PC-9 (cell line): Measurements from ENCODE around the gene LAPTM5.

Experiments
- EZH2 ChIP-seq: fragments of 200-600 bp; sonication (generic); IDR thresholded peaks from 2 replicates; pipeline ENCODE4 v1.8.0; 2017; ENCODE audit warnings: antibody characterized with exemption, low read depth
- TF ChIP-seq, protein P1 (sequence below): fragments of 200-600 bp; sonication (generic); conservative IDR thresholded peaks from 2 replicates; pipeline ENCODE4 v1.6.1; 2017; ENCODE audit warnings: mixed run types, antibody characterized with exemption, mild to moderate bottlenecking, moderate library complexity

DNA sequence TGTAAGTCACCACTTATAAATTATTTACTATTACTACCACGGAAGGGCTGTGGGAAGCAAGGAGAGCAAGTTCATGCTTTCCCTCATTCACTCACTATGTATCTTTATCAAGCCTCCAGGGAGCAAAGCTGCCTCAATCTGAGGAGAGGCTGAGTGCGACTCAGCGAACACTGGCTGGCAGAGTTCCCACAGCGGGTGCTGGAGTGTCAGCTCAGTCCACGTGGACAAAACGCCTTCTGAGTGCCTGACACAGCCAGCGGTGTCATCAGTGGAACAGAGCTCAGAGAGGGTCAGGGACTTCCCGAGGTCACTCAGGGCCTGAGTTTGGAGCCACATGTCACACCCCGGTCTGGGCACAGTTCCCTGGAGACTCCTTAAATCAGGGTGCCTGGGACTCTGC, 51.0 kb downstream of the LAPTM5 start:
- TF ChIP-seq, protein P1, sequence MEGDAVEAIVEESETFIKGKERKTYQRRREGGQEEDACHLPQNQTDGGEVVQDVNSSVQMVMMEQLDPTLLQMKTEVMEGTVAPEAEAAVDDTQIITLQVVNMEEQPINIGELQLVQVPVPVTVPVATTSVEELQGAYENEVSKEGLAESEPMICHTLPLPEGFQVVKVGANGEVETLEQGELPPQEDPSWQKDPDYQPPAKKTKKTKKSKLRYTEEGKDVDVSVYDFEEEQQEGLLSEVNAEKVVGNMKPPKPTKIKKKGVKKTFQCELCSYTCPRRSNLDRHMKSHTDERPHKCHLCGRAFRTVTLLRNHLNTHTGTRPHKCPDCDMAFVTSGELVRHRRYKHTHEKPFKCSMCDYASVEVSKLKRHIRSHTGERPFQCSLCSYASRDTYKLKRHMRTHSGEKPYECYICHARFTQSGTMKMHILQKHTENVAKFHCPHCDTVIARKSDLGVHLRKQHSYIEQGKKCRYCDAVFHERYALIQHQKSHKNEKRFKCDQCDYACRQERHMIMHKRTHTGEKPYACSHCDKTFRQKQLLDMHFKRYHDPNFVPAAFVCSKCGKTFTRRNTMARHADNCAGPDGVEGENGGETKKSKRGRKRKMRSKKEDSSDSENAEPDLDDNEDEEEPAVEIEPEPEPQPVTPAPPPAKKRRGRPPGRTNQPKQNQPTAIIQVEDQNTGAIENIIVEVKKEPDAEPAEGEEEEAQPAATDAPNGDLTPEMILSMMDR: no peak
- TF ChIP-seq EZH2: no peak
